SK-N-SH treated with all-trans-retinoic acid at 6 μM for 48 hours (cell line): Measurements from ENCODE around the gene ZC3H7B.

Source experiments
- ARNTL ChIP-seq: fragments of 450-650 bp; formaldehyde crosslinking; IDR thresholded peaks from 2 replicates; pipeline ENCODE4 v1.5.0; 2020; ENCODE audit warnings: low read depth, mild to moderate bottlenecking, moderate library complexity, borderline replicate concordance
- CREB5 ChIP-seq: fragments of 250-450 bp; sonication (Bioruptor Pico); IDR thresholded peaks from 2 replicates; pipeline ENCODE4 v1.5.1; 2020; ENCODE audit warnings: low read depth, mild to moderate bottlenecking, moderate library complexity
- CSRNP3 ChIP-seq: fragments of 250-450 bp; sonication (Bioruptor Pico); IDR thresholded peaks from 2 replicates; pipeline ENCODE4 v1.5.1; 2021; ENCODE audit warnings: mild to moderate bottlenecking, moderate library complexity
- ESRRG ChIP-seq: fragments of 250-450 bp; sonication (Bioruptor Pico); IDR thresholded peaks from 2 replicates; pipeline ENCODE4 v1.6.1; 2021; ENCODE audit warnings: mild to moderate bottlenecking
- ISL1 ChIP-seq: fragments of 250-450 bp; sonication (Bioruptor Pico); IDR thresholded peaks from 2 replicates; pipeline ENCODE4 v2.1.2; 2022; ENCODE audit warnings: mild to moderate bottlenecking, moderate library complexity
- PATZ1 ChIP-seq: fragments of 250-450 bp; sonication (Bioruptor Pico); IDR thresholded peaks from 2 replicates; pipeline ENCODE4 v1.8.0; 2020; ENCODE audit warnings: mild to moderate bottlenecking, moderate library complexity, borderline replicate concordance
- TOX ChIP-seq: fragments of 250-450 bp; sonication (Bioruptor Pico); IDR thresholded peaks from 2 replicates; pipeline ENCODE4 v1.8.0; 2021; ENCODE audit warnings: mild to moderate bottlenecking, moderate library complexity, borderline replicate concordance
- TSHZ2 ChIP-seq: fragments of 250-450 bp; sonication (Bioruptor Pico); IDR thresholded peaks from 2 replicates; pipeline ENCODE4 v1.5.0; 2020; ENCODE audit warnings: mild to moderate bottlenecking, moderate library complexity
- ZC3H10 ChIP-seq: fragments of 250-450 bp; sonication (Bioruptor Pico); IDR thresholded peaks from 2 replicates; pipeline ENCODE4 v1.5.1; 2021; ENCODE audit warnings: mild to moderate bottlenecking, moderate library complexity
- ZFP3 ChIP-seq: fragments of 250-450 bp; sonication (Bioruptor Pico); IDR thresholded peaks from 2 replicates; pipeline ENCODE4 v1.5.0; 2020; ENCODE audit warnings: mild to moderate bottlenecking, moderate library complexity
- ZFP30 ChIP-seq: fragments of 450-650 bp; formaldehyde crosslinking; IDR thresholded peaks from 2 replicates; pipeline ENCODE4 v1.5.0; 2022; ENCODE audit warnings: mild to moderate bottlenecking, moderate library complexity
- ZNF70 ChIP-seq: fragments of 450-650 bp; formaldehyde crosslinking; IDR thresholded peaks from 2 replicates; pipeline ENCODE4 v1.5.0; 2020; ENCODE audit warnings: mild to moderate bottlenecking, moderate library complexity

GRCh38 chr22:41347066-41347859 is 45.9 kb downstream of the ZC3H7B start:
- no peak for TF ChIP-seq ZFP3 (CRISPR knock-in tag)
- TF ChIP-seq TOX (CRISPR knock-in tag) = no peak
- TF ChIP-seq CREB5 (CRISPR knock-in tag) = no peak
- no peak for TF ChIP-seq ZC3H10 (CRISPR knock-in tag)
- no peak for TF ChIP-seq PATZ1 (CRISPR knock-in tag)
- no peak for TF ChIP-seq ARNTL (CRISPR knock-in tag)
- TF ChIP-seq ESRRG (CRISPR knock-in tag) = no peak
- TF ChIP-seq ZNF70 = no peak
- no peak for TF ChIP-seq ISL1
- TF ChIP-seq CSRNP3 (CRISPR knock-in tag) = no peak
- TF ChIP-seq ZFP30 (CRISPR knock-in tag) = no peak
- no peak for TF ChIP-seq TSHZ2 (CRISPR knock-in tag)
